ENCODE results near the gene TMEM101. TPM values are rescaled to one million over a fixed set of nuclear protein-coding genes. Genes with fewer than 3 reads are reported as not detected.

Gene TMEM101
- total and polyA plus RNA-seq, 9 donors: 19.9 to 35.3 (median 23.5) TPM

DNA sequence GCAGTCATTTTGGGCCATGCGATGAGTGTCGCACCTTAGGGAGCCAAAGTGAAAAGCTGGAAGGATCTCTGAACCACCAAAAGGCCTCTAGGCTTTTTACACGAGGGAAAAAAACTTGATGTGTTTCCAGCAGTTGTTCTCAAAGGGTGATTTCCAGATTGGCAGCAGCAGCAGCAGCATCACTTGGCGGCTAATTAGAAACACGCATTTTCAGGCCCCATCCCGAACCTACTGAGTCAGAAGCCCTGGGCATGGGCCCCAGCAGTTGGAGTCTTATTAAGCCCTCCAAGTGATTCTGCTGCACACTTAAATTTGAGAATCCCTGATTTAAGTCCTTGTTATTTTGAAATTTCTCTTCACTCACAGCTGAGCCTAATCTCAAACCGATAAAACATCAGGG is 35.8 kb downstream of the TMEM101 start:
- Histone ChIP-seq H3K9me3 (no peaks in the 10 kb centered on the region), H3K27ac (no peak overlapping the region), H3K4me1 (ENCODE audit: insufficient read depth) (peaks cover 2% of the 10 kb centered on the region), H3K36me3 (no peaks in the 10 kb centered on the region), H3K4me3 (no peak overlapping the region), H3K27me3 (no peaks in the 10 kb centered on the region)
- no peak for TF ChIP-seq EP300 (IDR thresholded peaks at IDR 0.05)
- intact Hi-C loops (cut with DNase I): no loop called here
- no peak for DNase-seq
- WGBS, 3 donors: 71 to 74% (median 73%) methylated on average over 7 of the region's 7 CpGs

DNA sequence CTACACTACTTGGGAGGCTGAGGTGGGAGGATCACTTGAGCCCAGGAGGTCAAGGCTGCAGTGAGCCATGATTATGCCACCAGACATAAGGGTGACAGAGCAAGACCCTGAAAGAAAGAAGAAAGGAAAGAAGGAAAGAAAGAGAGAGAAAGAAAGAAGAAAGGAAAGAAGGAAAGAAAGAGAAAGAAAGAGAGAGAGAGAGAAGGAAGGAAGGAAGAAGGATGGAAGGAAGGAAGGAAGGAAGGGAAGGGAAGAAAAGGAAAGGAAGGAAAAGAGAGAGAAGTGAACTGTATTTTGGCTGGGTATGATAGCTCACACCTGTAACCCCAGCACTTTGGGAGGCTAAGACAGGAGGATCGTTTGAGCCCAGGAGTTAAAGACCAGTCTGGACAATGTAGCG is 36.7 kb downstream of the TMEM101 start:
- no peaks in the 10 kb centered on the region for H3K4me1 ChIP-seq (ENCODE audit: insufficient read depth)
- TF ChIP-seq, protein P1, sequence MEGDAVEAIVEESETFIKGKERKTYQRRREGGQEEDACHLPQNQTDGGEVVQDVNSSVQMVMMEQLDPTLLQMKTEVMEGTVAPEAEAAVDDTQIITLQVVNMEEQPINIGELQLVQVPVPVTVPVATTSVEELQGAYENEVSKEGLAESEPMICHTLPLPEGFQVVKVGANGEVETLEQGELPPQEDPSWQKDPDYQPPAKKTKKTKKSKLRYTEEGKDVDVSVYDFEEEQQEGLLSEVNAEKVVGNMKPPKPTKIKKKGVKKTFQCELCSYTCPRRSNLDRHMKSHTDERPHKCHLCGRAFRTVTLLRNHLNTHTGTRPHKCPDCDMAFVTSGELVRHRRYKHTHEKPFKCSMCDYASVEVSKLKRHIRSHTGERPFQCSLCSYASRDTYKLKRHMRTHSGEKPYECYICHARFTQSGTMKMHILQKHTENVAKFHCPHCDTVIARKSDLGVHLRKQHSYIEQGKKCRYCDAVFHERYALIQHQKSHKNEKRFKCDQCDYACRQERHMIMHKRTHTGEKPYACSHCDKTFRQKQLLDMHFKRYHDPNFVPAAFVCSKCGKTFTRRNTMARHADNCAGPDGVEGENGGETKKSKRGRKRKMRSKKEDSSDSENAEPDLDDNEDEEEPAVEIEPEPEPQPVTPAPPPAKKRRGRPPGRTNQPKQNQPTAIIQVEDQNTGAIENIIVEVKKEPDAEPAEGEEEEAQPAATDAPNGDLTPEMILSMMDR (IDR thresholded peaks at IDR 0.05): no peak
- TF ChIP-seq POLR2A (IDR thresholded peaks at IDR 0.05) (no peak), EP300 (IDR thresholded peaks at IDR 0.05) (no peak)
- intact Hi-C loops (cut with DNase I): no loop called here
- 60 to 75% (median 61%) methylated on average over 2 of the region's 2 CpGs for WGBS, 3 donors
- no peaks in the 10 kb centered on the region for H3K27me3 ChIP-seq
- no peak for DNase-seq
- no peak overlapping the region for H3K27ac ChIP-seq
- no peak overlapping the region for H3K4me3 ChIP-seq
- no peaks in the 10 kb centered on the region for H3K36me3 ChIP-seq
- H3K9me3 ChIP-seq: no peaks in the 10 kb centered on the region

DNA sequence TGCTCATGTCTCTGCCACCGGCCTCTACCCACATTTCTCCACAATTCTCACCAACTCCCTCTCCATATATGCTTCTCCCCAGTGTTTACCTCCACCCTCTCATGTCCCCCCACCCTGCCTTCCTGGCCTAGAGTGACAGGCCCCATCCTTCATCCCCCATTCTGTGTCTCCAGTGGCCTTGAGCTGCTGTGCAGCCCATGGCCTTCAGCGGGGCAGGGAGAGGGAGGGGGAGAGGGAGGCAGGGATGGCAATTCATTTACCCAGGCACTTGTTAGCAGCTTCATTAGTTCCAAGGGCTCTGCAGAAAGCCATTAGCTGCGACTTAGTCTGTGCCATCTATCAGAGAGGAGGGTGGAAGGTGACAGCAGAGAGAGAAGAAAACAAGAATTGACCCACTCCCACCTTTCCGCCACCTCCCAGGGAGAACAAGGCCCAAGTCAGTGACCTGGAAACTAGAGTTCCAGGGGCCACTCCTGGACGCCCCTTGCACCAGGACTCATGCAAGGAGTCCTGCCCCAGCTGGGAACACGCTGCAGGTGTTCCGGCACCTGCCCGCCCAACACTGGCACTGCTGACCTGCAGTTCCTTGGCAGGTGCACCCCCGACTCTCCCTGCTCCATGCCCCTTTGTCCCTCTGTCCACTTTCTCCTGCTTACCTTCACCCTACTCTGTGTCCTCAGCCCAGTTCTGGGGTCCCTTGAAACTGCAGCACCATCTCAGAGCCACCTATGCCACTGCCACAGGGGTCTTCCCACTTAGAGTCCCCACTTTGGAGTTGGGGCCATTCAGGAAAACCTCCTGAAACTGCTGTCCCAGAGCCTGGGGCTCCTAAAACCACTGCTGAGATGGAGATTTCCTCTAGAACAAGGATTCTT is 37.6 kb downstream of the TMEM101 start:
- intact Hi-C loops (cut with DNase I): no loop called here
- TF ChIP-seq EP300 (IDR thresholded peaks at IDR 0.05): no peak
- TF ChIP-seq, protein P1 (IDR thresholded peaks at IDR 0.05): no peak
- TF ChIP-seq POLR2A (IDR thresholded peaks at IDR 0.05): no peak
- no peak overlapping the region for H3K4me3 ChIP-seq
- H3K27me3 ChIP-seq: no peaks in the 10 kb centered on the region
- H3K4me1 ChIP-seq (ENCODE audit: insufficient read depth): no peaks in the 10 kb centered on the region
- WGBS, 3 donors: 62 to 67% (median 62%) methylated on average over 9 of the region's 9 CpGs
- no peaks in the 10 kb centered on the region for H3K36me3 ChIP-seq
- H3K27ac ChIP-seq: no peak overlapping the region
- DNase-seq: no peak
- H3K9me3 ChIP-seq: no peaks in the 10 kb centered on the region

DNA sequence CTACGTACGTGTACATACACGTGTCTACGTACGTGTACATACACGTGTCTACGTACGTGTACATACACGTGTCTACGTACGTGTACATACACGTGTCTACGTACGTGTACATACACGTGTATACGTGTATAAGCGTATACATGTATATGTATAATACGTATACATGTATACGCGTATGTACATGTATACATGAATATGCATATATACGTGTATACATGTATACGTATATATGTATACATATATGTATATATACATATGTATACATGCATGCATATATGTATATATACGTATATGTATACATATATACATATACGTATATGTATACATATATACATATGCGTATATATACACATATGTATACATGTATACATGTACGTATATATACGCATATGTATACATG is 38.9 kb downstream of the TMEM101 start:
- WGBS, 3 donors: 58 to 84% (median 70%) methylated on average over 16 to 21 of the region's 27 CpGs
- no peak overlapping the region for H3K4me3 ChIP-seq
- no peak for DNase-seq
- TF ChIP-seq, protein P1 (IDR thresholded peaks at IDR 0.05): no peak
- no peak for TF ChIP-seq EP300 (IDR thresholded peaks at IDR 0.05)
- no peak for TF ChIP-seq POLR2A (IDR thresholded peaks at IDR 0.05)
- H3K27ac ChIP-seq: no peak overlapping the region
- intact Hi-C loops (cut with DNase I): no loop called here
- H3K9me3 ChIP-seq: no peaks in the 10 kb centered on the region
- no peaks in the 10 kb centered on the region for H3K4me1 ChIP-seq (ENCODE audit: insufficient read depth)
- H3K27me3 ChIP-seq: no peaks in the 10 kb centered on the region
- H3K36me3 ChIP-seq: no peaks in the 10 kb centered on the region
